B cell (primary cell): ENCODE measurements around the gene CITED2. TPM values are rescaled to one million over a fixed set of nuclear protein-coding genes. Genes with fewer than 3 reads are reported as not detected.
A peak's percentile ranks its signal among the peaks of the same experiment; 100 is the strongest.

ENCODE experiments used
- ATAC-seq: fragments of 200-7000 bp; cut with Tn5 transposase; one replicate; pipeline ENCODE4 v1.10.0; 2021; ENCODE audit warnings: low read depth, mild to moderate bottlenecking, moderate number of reproducible peaks, moderate library complexity
- CTCF ChIA-PET: fragments of 350-600 bp; sonication (Branson Sonifier 250); formaldehyde crosslinking; loops from one replicate; lab custom pipeline; 2021; ENCODE audit warnings: antibody characterized with exemption, inconsistent platforms; lab: Charles Lee
- POLR2A ChIA-PET: fragments of 350-600 bp; sonication (Branson Sonifier 250); formaldehyde crosslinking; loops from one replicate; lab custom pipeline; 2021; ENCODE audit warnings: antibody characterized with exemption; lab: Charles Lee
- DNase-seq: peaks from one replicate; pipeline ENCODE4 v3.0.0; 2013
- H2AFZ ChIP-seq: 2 replicates; pipeline ENCODE4 v1.6.1; 2012; ENCODE audit warnings: mild to moderate bottlenecking, low read depth, low read length; ENCODE audit not compliant: insufficient read depth, poor library complexity, severe bottlenecking
- H3K27ac ChIP-seq, 2 donors: 1 replicate in 1 of 2; 2 replicates in 1 of 2; pipeline ENCODE4 v1.5.1; 2012 to 2013; ENCODE audit warnings: low read length in 2 of 2, mild to moderate bottlenecking in 2 of 2, moderate library complexity in 1 of 2
- H3K27me3 ChIP-seq, 4 experiments: fragments of 200-600 bp in 1 of 4; sonication (generic) in 1 of 4; replicated peaks in 1 of 4; 1 replicate in 2 of 4; 2 replicates in 2 of 4; pipeline versions ENCODE4 v1.6.1 to v1.7.0; 2013 to 2016; ENCODE audit warnings: low read length in 3 of 4, mild to moderate bottlenecking in 2 of 4, mixed read lengths in 1 of 4, moderate library complexity in 1 of 4; ENCODE audit not compliant: insufficient read depth in 4 of 4, control insufficient read depth in 3 of 4; ENCODE audit errors: control extremely low read depth in 1 of 4
- H3K36me3 ChIP-seq, 2 experiments: replicated peaks in 1 of 2; 1 replicate in 1 of 2; 2 replicates in 1 of 2; pipeline versions ENCODE4 v1.6.1 to v1.7.1; 2013; ENCODE audit warnings: low read length in 1 of 2; ENCODE audit not compliant: insufficient read depth in 2 of 2, control insufficient read depth in 1 of 2; ENCODE audit errors: control extremely low read depth in 1 of 2, extremely low read depth in 1 of 2
- H3K4me1 ChIP-seq, 2 donors: fragments of 200-600 bp in 1 of 2; sonication (generic) in 1 of 2; 1 replicate in 1 of 2; 2 replicates in 1 of 2; pipeline versions ENCODE4 v1.5.1 to v1.6.1; 2013 to 2017; ENCODE audit warnings: low read length in 2 of 2; ENCODE audit not compliant: control insufficient read depth in 2 of 2, insufficient read depth in 2 of 2
- H3K4me2 ChIP-seq: replicated peaks from 2 replicates; pipeline ENCODE3; 2012; ENCODE audit warnings: mild to moderate bottlenecking, low read depth, low read length; ENCODE audit not compliant: poor library complexity, severe bottlenecking
- H3K4me3 ChIP-seq, 5 experiments: fragments of 200-600 bp in 1 of 5; sonication (generic) in 1 of 5; 1 replicate in 3 of 5; 2 replicates in 2 of 5; pipeline versions ENCODE4 v1.5.1 to v1.7.0; 2011 to 2016; ENCODE audit warnings: low read length in 4 of 5, mild to moderate bottlenecking in 4 of 5, low read depth in 2 of 5, control low read depth in 1 of 5, moderate library complexity in 1 of 5; ENCODE audit not compliant: insufficient read depth in 1 of 5; ENCODE audit errors: control extremely low read depth in 1 of 5, extremely low read depth in 1 of 5
- H3K79me2 ChIP-seq: fragments of 200-600 bp; sonication (generic); one replicate; pipeline ENCODE4 v1.6.0; 2016; ENCODE audit warnings: low read length; ENCODE audit not compliant: control insufficient read depth, insufficient read depth
- H3K9ac ChIP-seq: fragments of 200-600 bp; sonication (generic); 2 replicates; pipeline ENCODE4 v1.6.1; 2017; ENCODE audit warnings: mild to moderate bottlenecking, low read length, moderate library complexity
- H3K9me3 ChIP-seq, 3 donors: one replicate each; pipeline versions ENCODE4 v1.6.1 to v1.7.1; 2013; ENCODE audit warnings: low read length in 2 of 3; ENCODE audit not compliant: control insufficient read depth in 2 of 3, insufficient read depth in 1 of 3; ENCODE audit errors: control extremely low read depth in 1 of 3
- H4K20me1 ChIP-seq: 2 replicates; pipeline ENCODE4 v1.6.0; 2012; ENCODE audit warnings: mild to moderate bottlenecking, low read length; ENCODE audit not compliant: insufficient read depth, control insufficient read depth, poor library complexity, severe bottlenecking
- H3K27ac Mint-ChIP-seq: one replicate; pipeline ENCODE4 v1.8.0; 2021; ENCODE audit warnings: mixed read lengths
- H3K27me3 Mint-ChIP-seq: one replicate; pipeline ENCODE4 v1.8.0; 2021; ENCODE audit warnings: mixed read lengths
- H3K4me1 Mint-ChIP-seq: one replicate; pipeline ENCODE4 v1.8.0; 2021; ENCODE audit warnings: mixed read lengths
- H3K4me3 Mint-ChIP-seq: one replicate; pipeline ENCODE4 v1.8.0; 2021; ENCODE audit warnings: mixed read lengths
- H3K9me3 Mint-ChIP-seq: one replicate; pipeline ENCODE4 v1.8.0; 2022; ENCODE audit warnings: mixed read lengths; ENCODE audit not compliant: insufficient read depth
- CTCF ChIP-seq: fragments of 200-600 bp; IDR thresholded peaks from one replicate; pipeline ENCODE4 v1.8.0; 2022; ENCODE audit warnings: antibody characterized with exemption, mild to moderate bottlenecking
- EZH2 ChIP-seq: IDR thresholded peaks from 2 replicates; pipeline ENCODE4 v1.6.1; 2012; ENCODE audit warnings: borderline replicate concordance, low read depth, mild to moderate bottlenecking, moderate library complexity, low read length; ENCODE audit not compliant: insufficient read depth, poor library complexity, severe bottlenecking
- WGBS: methylation state at CpG from one replicate; pipeline ENCODE4 v1.1.5; 2013; ENCODE audit warnings: missing lambda C conversion rate; ENCODE audit not compliant: insufficient coverage; 5-methylcytosine and 5-hydroxymethylcytosine counted together
- intact Hi-C: fragments of 100-400 bp; cut with micrococcal nuclease; formaldehyde crosslinking; loops from one replicate; pipeline ENCODE4 v1.10.0; 2022
- polyA plus RNA-seq: library from polyadenylated mRNA; depleted of rRNA; stranded (reverse); fragments of >200 nt; gene quantifications from 2 replicates; pipeline ENCODE4 v1.2.3, GENCODE V29; 2012
- total RNA-seq, 2 donors: library from RNA; stranded (reverse); fragments of 120-200 nt in 1 of 2; gene quantifications; 1 replicate in 1 of 2; 2 replicates in 1 of 2; pipeline versions ENCODE4 v1.2.3 to v1.2.4, GENCODE V29; 2013 to 2022

The CITED2 gene
- total and polyA plus RNA-seq, 2 donors (not counting 1 experiment from before 2014, with no cell fraction given): 56.2 to 67.9 TPM

- H3K27ac Mint-ChIP-seq: peak overlapping the region; percentile 100
- Histone ChIP-seq H2AFZ (peak overlapping the region; percentile 97), H3K4me1 (peaks cover 18 to 26% of the 10 kb centered on the region in 2 donors), H3K4me3 (peak overlapping the region; percentile 91 to 99 (median 97)), H4K20me1 (no peaks in the 10 kb centered on the region), H3K27ac (peak overlapping the region; percentile 85 to 88), H3K27me3 (no peaks in the 10 kb centered on the region), H3K4me2 (peak overlapping the region; percentile 92), H3K36me3 (no peaks in the 10 kb centered on the region), H3K9ac (peak overlapping the region; percentile 89), H3K9me3 (no peaks in the 10 kb centered on the region), H3K79me2 (peaks cover 32% of the 10 kb centered on the region)
- ChIA-PET POLR2A (interaction anchor here (1.3 to 3.0 kb wide), 11 partner anchors 9 to 600 kb away, joined by 3 to 20 read pairs (median 7); partner anchors contain the start of genes CCDC28A and HECA), CTCF (interaction anchor here (0.7 to 7.4 kb wide), 25 partner anchors 9 to 1504 kb away, joined by 3 to 111 read pairs (median 5); partner anchors contain the start of genes CCDC28A and TXLNB)
- TF ChIP-seq CTCF: no peak
- TF ChIP-seq EZH2: no peak
- WGBS: under 1% methylated on average over 25 of the region's 25 CpGs
- no peaks in the 10 kb centered on the region for H3K27me3 Mint-ChIP-seq
- peak overlapping the region; percentile 100 for H3K4me3 Mint-ChIP-seq
- H3K9me3 Mint-ChIP-seq: no peaks in the 10 kb centered on the region
- DNase-seq (no peak), ATAC-seq (no peak)
- peaks cover 33% of the 10 kb centered on the region for H3K4me1 Mint-ChIP-seq
- intact Hi-C loops: loop anchor here (1.0 to 5.0 kb wide), 6 partner anchors 241 to 787 kb away; partner anchors contain the start of gene CCDC28A
Observed at GRCh38 chr6:139373928-139374356, 506 bp downstream of the CITED2 start.
